Measurements from ENCODE around the gene KCNK3. TPM values are rescaled to one million over a fixed set of nuclear protein-coding genes. Genes with fewer than 3 reads are reported as not detected.

Gene KCNK3
- total RNA-seq, 4 donors from 2014 or later: 0.37 to 1.5 (median 0.82) TPM

GRCh38 chr2:26764906-26765305, 72.4 kb downstream of the KCNK3 start:
- in situ Hi-C loops (cut with MboI; ENCODE audit: low pct_ligation_motif_present in 1 of 4, low pct_unique_long_range_greater_than_20kb in 1 of 4, low sequenced_read_pairs in 3 of 4): no loop called here
- DNase-seq: no peak
- intact Hi-C loops (cut with DNase I; ENCODE audit: low total_unique reads): no loop called here
- H3K36me3 ChIP-seq: no peaks in the 10 kb centered on the region
- WGBS, 2 donors (ENCODE audit: low coverage in 1 of 2): 16% methylated on average over 3 of the region's 3 CpGs; no CpG with 5 or more reads in 1 of the 2 donors
- no peaks in the 10 kb centered on the region for H3K9me3 ChIP-seq
- TF ChIP-seq POLR2A (IDR thresholded peaks at IDR 0.05) (no peak), POLR2AphosphoS5 (IDR thresholded peaks at IDR 0.05) (no peak), CTCF (IDR thresholded peaks at IDR 0.05) (no peak), EP300 (IDR thresholded peaks at IDR 0.05; ENCODE audit: low read depth) (no peak)
- peaks cover 11 to 57% (median 23%) of the 10 kb centered on the region in 4 donors for H3K4me1 ChIP-seq
- peak overlapping the region; percentile 75 to 97 (median 86) for H3K4me3 ChIP-seq
- peak overlapping the region; percentile 87 to 94 (median 88) for H3K27ac ChIP-seq
- no peaks in the 10 kb centered on the region for H3K27me3 ChIP-seq

GRCh38 chr2:26765475-26766200, 73.1 kb downstream of the KCNK3 start:
- intact Hi-C loops (cut with DNase I; ENCODE audit: low total_unique reads): no loop called here
- peak overlapping the region; percentile 87 to 94 (median 88) for H3K27ac ChIP-seq
- DNase-seq: no peak
- 84% methylated on average over 9 of the region's 10 CpGs; no CpG with 5 or more reads in 1 of the 2 donors for WGBS, 2 donors (ENCODE audit: low coverage in 1 of 2)
- in situ Hi-C loops (cut with MboI; ENCODE audit: low pct_ligation_motif_present in 1 of 4, low pct_unique_long_range_greater_than_20kb in 1 of 4, low sequenced_read_pairs in 3 of 4): no loop called here
- H3K27me3 ChIP-seq: no peaks in the 10 kb centered on the region
- H3K4me3 ChIP-seq: peak overlapping the region in 1 of 4 donors; percentile 78
- H3K4me1 ChIP-seq: peaks cover 11 to 64% (median 25%) of the 10 kb centered on the region in 4 donors
- TF ChIP-seq EP300 (IDR thresholded peaks at IDR 0.05; ENCODE audit: low read depth) (no peak), POLR2AphosphoS5 (IDR thresholded peaks at IDR 0.05) (no peak), CTCF (IDR thresholded peaks at IDR 0.05) (no peak), POLR2A (IDR thresholded peaks at IDR 0.05) (no peak)
- no peaks in the 10 kb centered on the region for H3K36me3 ChIP-seq
- no peaks in the 10 kb centered on the region for H3K9me3 ChIP-seq

GRCh38 chr2:26767129-26767528, 74.6 kb downstream of the KCNK3 start:
- H3K4me1 ChIP-seq: peaks cover 26 to 79% (median 40%) of the 10 kb centered on the region in 4 donors
- no peaks in the 10 kb centered on the region for H3K27me3 ChIP-seq
- no peaks in the 10 kb centered on the region for H3K36me3 ChIP-seq
- 69% methylated on average over 5 of the region's 5 CpGs; no CpG with 5 or more reads in 1 of the 2 donors for whole genome bisulfite sequencing, 2 donors (ENCODE audit: low coverage in 1 of 2)
- no peaks in the 10 kb centered on the region for H3K9me3 ChIP-seq
- DNase-seq: no peak
- peak overlapping the region in 3 of 4 donors; percentile 4 to 83 (median 29) for H3K27ac ChIP-seq
- TF ChIP-seq CTCF (IDR thresholded peaks at IDR 0.05) (no peak), POLR2AphosphoS5 (IDR thresholded peaks at IDR 0.05) (no peak)
- in situ Hi-C loops (cut with MboI; ENCODE audit: low pct_ligation_motif_present in 1 of 4, low pct_unique_long_range_greater_than_20kb in 1 of 4, low sequenced_read_pairs in 3 of 4) (no loop called here), intact Hi-C loops (cut with DNase I; ENCODE audit: low total_unique reads) (no loop called here)
- H3K4me3 ChIP-seq: no peak overlapping the region

GRCh38 chr2:26767894-26768487, 75.5 kb downstream of the KCNK3 start:
- Histone ChIP-seq H3K27ac (peak overlapping the region in 2 of 4 donors; percentile 29 to 83), H3K27me3 (no peaks in the 10 kb centered on the region), H3K36me3 (no peaks in the 10 kb centered on the region), H3K9me3 (no peaks in the 10 kb centered on the region), H3K4me1 (peaks cover 34 to 88% (median 48%) of the 10 kb centered on the region in 4 donors), H3K4me3 (no peak overlapping the region)
- TF ChIP-seq EP300 (IDR thresholded peaks at IDR 0.05; ENCODE audit: low read depth): no peak
- no peak for TF ChIP-seq POLR2A (IDR thresholded peaks at IDR 0.05)
- WGBS, 2 donors (ENCODE audit: low coverage in 1 of 2): 94 to 100% methylated on average over 1 to 5 of the region's 5 CpGs
- in situ Hi-C loops (cut with MboI; ENCODE audit: low pct_ligation_motif_present in 1 of 4, low pct_unique_long_range_greater_than_20kb in 1 of 4, low sequenced_read_pairs in 3 of 4) (no loop called here), intact Hi-C loops (cut with DNase I; ENCODE audit: low total_unique reads) (no loop called here)
- no peak for DNase-seq
